Motor neuron (in vitro differentiated cells): ENCODE data around the gene FNTB. TPM values are rescaled to one million over a fixed set of nuclear protein-coding genes. Genes with fewer than 3 reads are reported as not detected.

Source experiments
- ATAC-seq, 8 experiments: fragments of 200-7000 bp; cut with Tn5 transposase; replicated peaks in 6 of 8; 2 replicates each; pipeline ENCODE4 v1.8.0; 2021; ENCODE audit warnings: mild to moderate bottlenecking in 8 of 8, moderate library complexity in 8 of 8
- H3K27ac ChIP-seq, 2 donors: fragments of 250-450 bp; sonication (Bioruptor Pico); 2 replicates each; pipeline ENCODE4 v1.9.0; 2021; ENCODE audit warnings: antibody characterized with exemption in 2 of 2, mild to moderate bottlenecking in 2 of 2, moderate library complexity in 1 of 2
- H3K4me1 ChIP-seq, 2 donors: fragments of 250-450 bp; sonication (Bioruptor Pico); replicated peaks in 1 of 2; 2 replicates each; pipeline ENCODE4 v1.6.1; 2021; ENCODE audit warnings: antibody characterized with exemption in 2 of 2, mild to moderate bottlenecking in 2 of 2, moderate library complexity in 1 of 2
- H3K4me3 ChIP-seq, 5 donors: fragments of 250-450 bp; sonication (Bioruptor Pico); 2 replicates each; pipeline ENCODE4 v1.9.0; 2021; ENCODE audit warnings: antibody characterized with exemption in 5 of 5, mild to moderate bottlenecking in 5 of 5, moderate library complexity in 4 of 5
- WGBS, 10 experiments: fragments of 450-650 bp; shearing (Covaris generic); methylation state at CpG; one replicate each; pipeline ENCODE4 v1.0.0; 2022; 5-methylcytosine and 5-hydroxymethylcytosine counted together
- in situ Hi-C, 9 experiments: fragments of 400-800 bp; cut with MboI; loops; one replicate each; pipeline ENCODE4 v1.15.0; 2021; ENCODE audit warnings: low sequenced_read_pairs in 9 of 9, low pct_unique_long_range_greater_than_20kb in 2 of 9; ENCODE audit not compliant: unreplicated experiment in 9 of 9
- total RNA-seq, 8 experiments: library from RNA; unstranded; fragments of 300-600 nt; gene quantifications; 2 replicates each; pipeline versions ENCODE4 v1.2.3 to v1.2.4, GENCODE V29; 2022

The FNTB gene
- total RNA-seq, 8 experiments from 2014 or later, result 12.7 to 22.5 (median 15.5) TPM

GRCh38 chr14:65038966-65039365, 52.3 kb downstream of the FNTB start:
- no peak overlapping the region for H3K4me3 ChIP-seq
- no peak overlapping the region for H3K27ac ChIP-seq
- no peaks in the 10 kb centered on the region for H3K4me1 ChIP-seq
- WGBS, 10 experiments, result 40 to 100% (median 83%) methylated on average over 1 to 2 of the region's 2 CpGs
- no peak for ATAC-seq
- in situ Hi-C loops, result no loop called here

DNA sequence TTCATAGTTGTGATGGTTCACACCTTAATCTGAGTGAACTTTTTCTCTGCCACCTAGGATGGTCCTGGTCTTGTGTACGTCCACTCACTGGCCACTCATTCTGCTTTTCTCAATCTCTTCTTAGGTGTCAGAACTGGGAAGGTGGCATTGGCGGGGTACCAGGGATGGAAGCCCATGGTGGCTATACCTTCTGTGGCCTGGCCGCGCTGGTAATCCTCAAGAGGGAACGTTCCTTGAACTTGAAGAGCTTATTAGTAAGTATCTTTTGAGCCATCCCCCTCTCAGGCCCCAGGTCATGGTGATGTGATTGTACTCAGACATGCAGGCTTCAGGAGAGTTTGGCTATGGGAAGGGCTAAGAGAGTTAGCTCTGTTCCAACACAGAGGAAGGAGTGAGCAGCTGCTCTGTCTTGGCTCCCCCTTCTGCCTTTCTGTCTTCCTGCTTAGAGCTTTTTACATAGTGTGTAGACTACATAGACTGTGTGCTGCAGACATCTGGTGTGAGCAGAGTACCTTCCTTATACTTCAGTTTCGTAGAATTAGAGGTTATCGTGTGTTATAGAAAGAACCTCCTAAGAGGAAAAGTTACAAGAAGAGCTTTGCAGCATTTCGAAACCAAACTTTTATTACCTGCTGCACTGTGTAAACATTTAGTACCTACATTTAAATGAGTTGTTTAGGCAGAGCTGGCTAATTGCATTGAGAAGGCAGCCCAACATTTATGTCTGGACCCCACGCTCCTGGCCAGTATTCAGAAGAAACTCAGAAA, 54.2 kb downstream of the FNTB start:
- WGBS, 10 experiments, result 83 to 100% (median 93%) methylated on average over 3 to 9 of the region's 9 CpGs; no CpG with 5 or more reads in 2 of the 10 experiments
- peak in 1 of 8 experiments; percentile 82 for ATAC-seq
- in situ Hi-C loops, result no loop called here
- Histone ChIP-seq H3K4me1 (no peaks in the 10 kb centered on the region), H3K27ac (no peak overlapping the region), H3K4me3 (no peak overlapping the region)

DNA sequence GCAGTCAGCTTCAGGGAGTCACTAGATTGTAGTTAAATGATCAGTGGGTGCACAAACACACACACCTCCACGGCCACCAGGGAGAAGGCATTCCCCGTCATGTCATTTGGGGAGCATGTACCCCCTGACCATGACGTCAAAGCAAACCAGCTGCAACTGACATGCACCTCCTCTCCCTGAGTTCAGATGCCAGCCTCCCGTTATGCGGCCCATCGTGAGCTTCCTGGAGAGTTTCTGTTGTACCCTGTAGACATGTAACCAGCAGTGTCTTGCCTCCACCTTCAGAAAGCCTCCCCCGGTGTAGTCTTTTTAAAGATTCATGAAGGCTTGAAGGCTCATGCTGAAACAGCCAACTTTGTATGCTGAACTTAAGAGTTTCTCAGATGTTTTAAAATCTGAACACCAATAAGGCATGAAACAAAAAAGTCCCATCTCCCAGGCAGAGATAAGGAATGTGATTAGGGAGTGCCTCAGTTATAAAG, 54.8 kb downstream of the FNTB start:
- H3K27ac ChIP-seq, result no peak overlapping the region
- in situ Hi-C loops, result no loop called here
- ATAC-seq, result no peak
- no peaks in the 10 kb centered on the region for H3K4me1 ChIP-seq
- H3K4me3 ChIP-seq, result no peak overlapping the region
- 90 to 100% (median 100%) methylated on average over 2 to 7 of the region's 7 CpGs; no CpG with 5 or more reads in 4 of the 10 experiments for WGBS, 10 experiments

DNA sequence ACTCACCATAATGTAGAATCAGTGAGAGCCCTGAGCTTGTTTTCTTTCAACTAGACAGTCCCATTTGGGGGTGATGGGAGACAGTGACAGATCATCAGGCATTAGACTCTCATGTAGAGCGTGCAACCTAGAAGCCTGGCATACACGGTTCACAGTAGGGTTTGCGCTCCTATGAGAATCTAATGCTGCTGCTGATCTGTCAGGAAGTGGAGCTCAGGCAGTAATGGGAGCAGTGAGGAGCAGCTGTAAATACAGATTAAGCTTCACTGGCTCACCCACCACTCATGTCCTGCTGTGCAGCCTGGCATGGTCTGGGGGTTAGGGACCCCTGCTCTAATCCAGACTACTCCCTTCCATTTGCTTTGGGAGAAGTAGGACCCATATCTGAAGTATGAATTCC, 55.6 kb downstream of the FNTB start:
- in situ Hi-C loops, result no loop called here
- Histone ChIP-seq H3K4me3 (no peak overlapping the region), H3K4me1 (no peaks in the 10 kb centered on the region), H3K27ac (no peak overlapping the region)
- ATAC-seq, result no peak
- WGBS, 10 experiments, result 69 to 100% (median 100%) methylated on average over 1 to 3 of the region's 3 CpGs; no CpG with 5 or more reads in 4 of the 10 experiments

DNA sequence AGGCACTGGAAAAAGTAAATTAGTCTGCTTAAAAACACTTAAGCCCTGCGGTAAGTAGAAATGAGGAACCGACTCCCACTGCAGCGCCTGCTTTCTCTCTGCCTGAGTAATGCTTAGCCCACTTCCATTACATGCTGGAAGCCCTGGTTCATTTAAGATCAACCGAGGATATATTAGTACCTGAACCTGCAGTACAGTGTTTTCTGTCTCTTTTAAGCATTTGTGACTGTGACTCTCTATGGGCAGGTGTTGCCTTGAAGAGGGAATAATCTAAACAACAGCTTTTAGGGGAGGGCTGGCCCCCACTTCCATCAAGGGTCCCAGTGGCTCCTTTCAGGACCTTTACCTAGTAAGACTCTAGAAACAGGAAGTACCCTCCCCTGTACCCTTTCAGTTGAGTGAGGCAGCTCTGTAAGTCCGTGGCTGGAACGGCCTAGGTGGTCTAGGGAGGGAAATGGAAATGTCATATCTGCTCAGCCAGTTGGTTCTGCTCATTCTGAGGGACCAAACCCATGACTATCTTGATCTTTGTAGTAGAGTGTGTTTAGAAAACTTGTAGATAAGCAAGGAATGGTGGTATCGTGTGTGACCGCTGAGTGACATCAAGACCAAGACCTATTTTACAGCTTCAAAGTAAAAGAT, 56.2 kb downstream of the FNTB start:
- Histone ChIP-seq H3K4me1 (no peaks in the 10 kb centered on the region), H3K27ac (no peak overlapping the region), H3K4me3 (no peak overlapping the region)
- in situ Hi-C loops, result no loop called here
- 50 to 100% (median 82%) methylated on average over 2 to 7 of the region's 8 CpGs; no CpG with 5 or more reads in 1 of the 10 experiments for WGBS, 10 experiments
- no peak for ATAC-seq

DNA sequence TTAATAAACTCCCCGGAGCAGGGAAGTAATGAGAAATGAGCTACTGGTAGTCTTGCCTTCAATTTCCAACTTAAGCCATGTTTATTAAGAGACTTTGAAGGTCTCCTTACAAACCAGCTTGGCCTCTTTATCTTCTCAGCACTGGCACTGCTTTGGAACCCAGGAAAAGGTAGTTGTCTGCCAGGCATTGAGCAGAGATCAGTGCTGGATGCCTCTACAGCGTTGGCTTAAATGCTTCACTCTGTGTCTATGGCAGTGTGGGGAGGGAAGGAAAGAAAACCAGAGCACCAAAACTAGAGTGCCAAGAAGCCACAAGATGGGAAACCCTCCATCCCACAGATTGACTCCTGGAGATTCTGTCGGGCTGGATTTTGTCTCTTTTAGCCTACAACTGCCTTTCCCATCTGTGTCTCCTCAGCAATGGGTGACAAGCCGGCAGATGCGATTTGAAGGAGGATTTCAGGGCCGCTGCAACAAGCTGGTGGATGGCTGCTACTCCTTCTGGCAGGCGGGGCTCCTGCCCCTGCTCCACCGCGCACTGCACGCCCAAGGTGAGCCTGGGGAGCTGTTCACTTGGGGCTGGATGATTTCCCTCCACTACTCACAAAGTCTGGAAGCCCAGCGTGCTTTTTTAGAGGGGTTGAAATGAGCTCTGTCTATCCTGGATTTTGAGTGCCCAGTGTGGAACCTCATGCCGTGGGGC, 57.3 kb downstream of the FNTB start:
- in situ Hi-C loops, result no loop called here

DNA sequence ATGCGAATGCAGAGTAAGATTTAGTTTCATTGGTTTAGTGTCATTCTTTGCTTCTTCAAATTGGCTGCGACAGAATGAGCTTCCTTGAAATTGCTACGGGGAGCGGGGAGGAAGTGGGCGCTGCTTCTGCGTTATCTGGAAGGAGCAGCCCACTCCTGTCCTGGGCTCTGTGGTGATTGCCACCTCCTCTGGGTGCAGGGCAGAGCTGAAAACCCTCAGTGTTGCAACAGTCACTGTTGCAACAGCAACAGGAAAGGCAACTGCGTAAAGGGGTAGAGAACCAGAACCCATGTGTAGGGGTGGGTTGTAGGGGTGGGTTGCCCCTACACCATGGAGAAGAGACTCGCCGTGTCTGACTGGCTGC, 57.9 kb downstream of the FNTB start:
- Histone ChIP-seq H3K4me1 (no peaks in the 10 kb centered on the region), H3K27ac (no peak overlapping the region), H3K4me3 (no peak overlapping the region)
- ATAC-seq, result no peak
- in situ Hi-C loops, result no loop called here
- WGBS, 10 experiments, result 89 to 100% (median 100%) methylated on average over 1 to 4 of the region's 9 CpGs; no CpG with 5 or more reads in 5 of the 10 experiments

More for the DNA sequence above, 57.3 kb downstream of the FNTB start:
- no peak for ATAC-seq
- Histone ChIP-seq H3K4me1 (no peaks in the 10 kb centered on the region), H3K27ac (no peak overlapping the region), H3K4me3 (no peak overlapping the region)
- WGBS, 10 experiments, result 89 to 100% (median 98%) methylated on average over 1 to 10 of the region's 12 CpGs; no CpG with 5 or more reads in 5 of the 10 experiments

- H3K27ac ChIP-seq, result no peak overlapping the region
Measured at GRCh38 chr14:65045006-65045405, 58.3 kb downstream of the FNTB start.

GRCh38 chr14:65045709-65046108, 59.0 kb downstream of the FNTB start:
- in situ Hi-C loops, result no loop called here
- 80 to 100% (median 100%) methylated on average over 1 to 3 of the region's 4 CpGs; no CpG with 5 or more reads in 4 of the 10 experiments for WGBS, 10 experiments

More at GRCh38 chr14:65045006-65045405, 58.3 kb downstream of the FNTB start:
- Histone ChIP-seq H3K4me1 (no peaks in the 10 kb centered on the region), H3K4me3 (no peak overlapping the region)
- in situ Hi-C loops, result no loop called here
- 80 to 100% (median 96%) methylated on average over 1 to 5 of the region's 5 CpGs; no CpG with 5 or more reads in 5 of the 10 experiments for WGBS, 10 experiments
- ATAC-seq, result no peak

GRCh38 chr14:65052832-65053231, 66.1 kb downstream of the FNTB start:
- 60 to 100% (median 80%) methylated on average over 1 to 3 of the region's 4 CpGs; no CpG with 5 or more reads in 3 of the 10 experiments for WGBS, 10 experiments
- no peaks in the 10 kb centered on the region for H3K4me1 ChIP-seq
- H3K4me3 ChIP-seq, result no peak overlapping the region
- in situ Hi-C loops, result no loop called here
- ATAC-seq, result no peak
- H3K27ac ChIP-seq, result no peak overlapping the region

More at GRCh38 chr14:65045709-65046108, 59.0 kb downstream of the FNTB start:
- no peak overlapping the region for H3K27ac ChIP-seq
- ATAC-seq, result no peak
- H3K4me1 ChIP-seq, result no peaks in the 10 kb centered on the region
- H3K4me3 ChIP-seq, result no peak overlapping the region

DNA sequence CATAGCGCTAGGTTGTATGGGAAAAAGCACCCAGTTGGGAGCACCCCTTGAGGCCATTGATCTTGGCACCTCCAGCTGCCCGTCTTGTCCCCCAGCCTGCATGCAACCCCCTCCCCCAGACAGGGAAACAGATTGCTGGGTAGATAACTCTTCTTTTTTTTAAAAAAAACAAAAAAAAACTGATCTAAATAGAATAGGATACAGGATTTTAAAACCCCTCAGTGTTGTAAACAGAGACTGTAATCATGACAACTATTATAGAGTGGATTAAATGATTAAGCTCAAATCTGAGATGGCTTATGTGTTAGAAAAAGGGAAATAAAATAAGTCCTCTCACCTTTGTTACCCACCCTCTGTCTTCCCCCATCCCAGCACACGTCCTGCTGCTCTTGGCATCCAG, 66.8 kb downstream of the FNTB start:
- no peak for ATAC-seq
- 83 to 100% (median 88%) methylated on average over 1 to 2 of the region's 3 CpGs; no CpG with 5 or more reads in 5 of the 10 experiments for WGBS, 10 experiments
- no peaks in the 10 kb centered on the region for H3K4me1 ChIP-seq
- no peak overlapping the region for H3K4me3 ChIP-seq
- no peak overlapping the region for H3K27ac ChIP-seq
- in situ Hi-C loops, result no loop called here

GRCh38 chr14:65054471-65055085, 67.9 kb downstream of the FNTB start:
- in situ Hi-C loops, result no loop called here
- 88 to 100% (median 93%) methylated on average over 1 to 9 of the region's 23 CpGs; no CpG with 5 or more reads in 6 of the 10 experiments for WGBS, 10 experiments
- peak in 3 of 8 experiments; percentile 17 to 43 (median 22) for ATAC-seq
- no peak overlapping the region for H3K27ac ChIP-seq
- no peak overlapping the region for H3K4me3 ChIP-seq
- no peaks in the 10 kb centered on the region for H3K4me1 ChIP-seq
